ENCODE measurements around the gene ANGPTL3.

- TF ChIP-seq CTCF (IDR thresholded peaks at IDR 0.05): no peak
- TF ChIP-seq POLR2A (IDR thresholded peaks at IDR 0.05): no peak
- TF ChIP-seq POLR2AphosphoS5 (IDR thresholded peaks at IDR 0.05): no peak
Measured at GRCh38 chr1:62595647-62596046, 1.7 kb upstream of the ANGPTL3 start.

Data from suprapubic skin (tissue), 4 donors.